HCT116 (cell line): ENCODE data around the gene CEP131. TPM values are rescaled to one million over a fixed set of nuclear protein-coding genes. Genes with fewer than 3 reads are reported as not detected.

ENCODE experiments used
- ATAC-seq: fragments of 200-7000 bp; cut with Tn5 transposase; 2 replicates; pipeline ENCODE4 v1.9.1; 2020; ENCODE audit warnings: mild to moderate bottlenecking, moderate library complexity
- BruUV-seq: library from RNA; stranded (reverse); fragments of 400-500 nt; replicated peaks from 2 replicates; lab custom pipeline; 2021; lab: Mats Ljungman, UMichigan
- CTCF ChIA-PET: fragments of 300-600 bp; sonication (Branson Sonifier 250); formaldehyde crosslinking; loops from one replicate; lab custom pipeline; 2021; ENCODE audit warnings: antibody characterized with exemption; lab: Charles Lee
- POLR2A ChIA-PET: fragments of 300-600, 350-600 bp; sonication (Branson Sonifier 250); formaldehyde crosslinking; loops from one replicate; lab custom pipeline; 2021; ENCODE audit warnings: antibody characterized with exemption; lab: Charles Lee
- RAD21 ChIA-PET, 2 experiments: fragments of 300-600 bp; sonication (Branson Sonifier 250); formaldehyde crosslinking; loops; one replicate each; lab custom pipeline; 2023; ENCODE audit warnings: low total read pairs in 2 of 2; ENCODE audit not compliant: uncharacterized antibody in 2 of 2, unreplicated experiment in 2 of 2, low non-redundant PET in 1 of 2; lab: Charles Lee
- DNase-seq: peaks from one replicate; pipeline ENCODE4 v3.0.0-alpha.2; 2010; ENCODE audit warnings: low read depth, low spot score
- H2AFZ ChIP-seq: fragments of 200-600 bp; shearing (Covaris generic), sonication (generic); 2 replicates; pipeline ENCODE4 v1.6.1; 2017; ENCODE audit warnings: low read depth, mixed run types, mixed read lengths, antibody characterized with exemption, low read length; ENCODE audit not compliant: poor library complexity, severe bottlenecking
- H3K27ac ChIP-seq: 2 replicates; pipeline ENCODE4 v1.5.1; 2012; ENCODE audit warnings: low read depth, low read length
- H3K27me3 ChIP-seq: fragments of 200-600 bp; sonication (generic); 2 replicates; pipeline ENCODE4 v1.6.1; 2016; ENCODE audit warnings: mixed run types, low read length, mixed read lengths; ENCODE audit not compliant: insufficient read depth
- H3K36me3 ChIP-seq, 2 experiments: fragments of 200-500 bp in 1 of 2; fragments of 200-600 bp in 1 of 2; sonication (Bioruptor generic) in 1 of 2; sonication (generic) in 1 of 2; 2 replicates each; pipeline versions ENCODE4 v1.5.1 to v1.6.1; 2014 to 2016; ENCODE audit warnings: low read length in 2 of 2, inconsistent platforms in 1 of 2, mixed read lengths in 1 of 2, mixed run types in 1 of 2; ENCODE audit not compliant: insufficient read depth in 2 of 2, control insufficient read depth in 1 of 2
- H3K4me1 ChIP-seq, 2 experiments: fragments of 200-600 bp in 1 of 2; sonication (generic) in 1 of 2; 2 replicates each; pipeline versions ENCODE4 v1.5.1 to v1.6.1; 2012 to 2017; ENCODE audit warnings: low read length in 2 of 2, inconsistent platforms in 1 of 2, mild to moderate bottlenecking in 1 of 2, mixed read lengths in 1 of 2, mixed run types in 1 of 2, moderate library complexity in 1 of 2; ENCODE audit not compliant: insufficient read depth in 2 of 2, control insufficient read depth in 1 of 2
- H3K4me2 ChIP-seq: fragments of 200-600 bp; sonication (generic); 2 replicates; pipeline ENCODE4 v1.6.1; 2017; ENCODE audit warnings: mixed run types, low read length, mixed read lengths
- H3K4me3 ChIP-seq, 2 experiments: fragments of 200-600 bp in 1 of 2; sonication (generic) in 1 of 2; replicated peaks in 1 of 2; 2 replicates each; pipeline ENCODE4 v1.5.1; 2011 to 2016; ENCODE audit warnings: low read length in 2 of 2, control low read depth in 1 of 2, low read depth in 1 of 2, mild to moderate bottlenecking in 1 of 2, mixed read lengths in 1 of 2, mixed run types in 1 of 2
- H3K79me2 ChIP-seq: fragments of 200-600 bp; sonication (generic); 2 replicates; pipeline ENCODE4 v1.6.1; 2017; ENCODE audit warnings: mild to moderate bottlenecking, mixed run types, low read length, moderate library complexity, mixed read lengths; ENCODE audit not compliant: insufficient read depth
- H3K9ac ChIP-seq: fragments of 200-600 bp; sonication (generic); 2 replicates; pipeline ENCODE4 v1.6.1; 2016; ENCODE audit warnings: low read length, mixed read lengths
- H3K9me2 ChIP-seq: fragments of 200-600 bp; sonication (generic), shearing (Covaris generic); 2 replicates; pipeline ENCODE4 v1.6.1; 2017; ENCODE audit warnings: mixed run types, mild to moderate bottlenecking, moderate library complexity; ENCODE audit not compliant: insufficient read depth
- H3K9me3 ChIP-seq, 2 experiments: fragments of 200-500 bp in 1 of 2; fragments of 200-600 bp in 1 of 2; sonication (Bioruptor generic) in 1 of 2; sonication (generic) in 1 of 2; 2 replicates each; pipeline ENCODE4 v1.6.1; 2014 to 2017; ENCODE audit warnings: low read length in 2 of 2, mixed read lengths in 2 of 2, inconsistent platforms in 1 of 2, low read depth in 1 of 2, mild to moderate bottlenecking in 1 of 2, mixed run types in 1 of 2, moderate library complexity in 1 of 2; ENCODE audit not compliant: control insufficient read depth in 1 of 2, insufficient read depth in 1 of 2
- H4K20me1 ChIP-seq: fragments of 200-600 bp; sonication (generic), shearing (Covaris generic); 2 replicates; pipeline ENCODE4 v1.6.1; 2017; ENCODE audit warnings: mixed run types, mild to moderate bottlenecking, moderate library complexity; ENCODE audit not compliant: insufficient read depth
- EGR1 ChIP-seq: IDR thresholded peaks from 2 replicates; pipeline ENCODE4 v1.6.1; 2012; ENCODE audit warnings: low read depth
- ELF1 ChIP-seq: IDR thresholded peaks from 2 replicates; pipeline ENCODE4 v1.6.1; 2012; ENCODE audit warnings: low read depth, borderline replicate concordance
- EZH2 ChIP-seq: fragments of 200-600 bp; sonication (generic); IDR thresholded peaks from 2 replicates; pipeline ENCODE4 v1.6.1; 2017; ENCODE audit warnings: antibody characterized with exemption, mixed run types
- FOSL1 ChIP-seq: IDR thresholded peaks from 2 replicates; pipeline ENCODE4 v1.6.1; 2012; ENCODE audit warnings: low read depth
- MAX ChIP-seq: IDR thresholded peaks from 2 replicates; pipeline ENCODE4 v1.6.1; 2012
- RAD21 ChIP-seq: IDR thresholded peaks from 2 replicates; pipeline ENCODE4 v1.6.1; 2012; ENCODE audit warnings: low read depth, mild to moderate bottlenecking
- SRF ChIP-seq: IDR thresholded peaks from 2 replicates; pipeline ENCODE4 v1.6.1; 2012; ENCODE audit warnings: low read depth
- TCF7L2 ChIP-seq: IDR thresholded peaks from 2 replicates; pipeline ENCODE4 v1.7.0; 2011; ENCODE audit warnings: borderline replicate concordance, inconsistent platforms; ENCODE audit not compliant: insufficient read depth, insufficient read length; ENCODE audit errors: extremely low read depth
- intact Hi-C: fragments of 100-400 bp; cut with micrococcal nuclease; formaldehyde crosslinking; loops from 2 replicates; pipeline ENCODE4 v1.10.0; 2022
- total RNA-seq: library from RNA; stranded (reverse); gene quantifications from one replicate; pipeline ENCODE4 v1.2.1, GENCODE V29; 2021; ENCODE audit not compliant: unreplicated experiment
- TF ChIP-seq, protein P1 (sequence below): IDR thresholded peaks from 2 replicates; pipeline ENCODE4 v1.6.1; 2012; ENCODE audit warnings: low read depth
- TF ChIP-seq, protein P2 (sequence below), 3 experiments: fragments of 200-600 bp in 1 of 3; sonication (generic) in 1 of 3; IDR thresholded peaks in 2 of 3; conservative IDR thresholded peaks in 1 of 3; 2 replicates each; pipeline ENCODE4 v1.5.1; 2012 to 2017; ENCODE audit warnings: low read depth in 2 of 3, low read length in 2 of 3, antibody characterized with exemption in 1 of 3, borderline replicate concordance in 1 of 3, control low read depth in 1 of 3, mild to moderate bottlenecking in 1 of 3, mixed read lengths in 1 of 3, mixed run types in 1 of 3, moderate library complexity in 1 of 3; ENCODE audit not compliant: insufficient read depth in 1 of 3

CEP131 gene
- total RNA-seq, 1 experiment from 2014 or later = 30.2 TPM

- H2AFZ ChIP-seq = no peak overlapping the region
- ChIA-PET CTCF (no interaction called here), RAD21 (no interaction called here), POLR2A (no interaction called here)
- H3K79me2 ChIP-seq = no peaks in the 10 kb centered on the region
- H3K9ac ChIP-seq = no peak overlapping the region
- no peaks in the 10 kb centered on the region for H3K9me3 ChIP-seq
- no peaks in the 10 kb centered on the region for H3K27me3 ChIP-seq
- TF ChIP-seq MAX (no peak), EGR1 (no peak), FOSL1 (no peak), SRF (no peak), EZH2 (no peak), TCF7L2 (no peak), RAD21 (no peak), ELF1 (no peak)
- TF ChIP-seq, protein P1, sequence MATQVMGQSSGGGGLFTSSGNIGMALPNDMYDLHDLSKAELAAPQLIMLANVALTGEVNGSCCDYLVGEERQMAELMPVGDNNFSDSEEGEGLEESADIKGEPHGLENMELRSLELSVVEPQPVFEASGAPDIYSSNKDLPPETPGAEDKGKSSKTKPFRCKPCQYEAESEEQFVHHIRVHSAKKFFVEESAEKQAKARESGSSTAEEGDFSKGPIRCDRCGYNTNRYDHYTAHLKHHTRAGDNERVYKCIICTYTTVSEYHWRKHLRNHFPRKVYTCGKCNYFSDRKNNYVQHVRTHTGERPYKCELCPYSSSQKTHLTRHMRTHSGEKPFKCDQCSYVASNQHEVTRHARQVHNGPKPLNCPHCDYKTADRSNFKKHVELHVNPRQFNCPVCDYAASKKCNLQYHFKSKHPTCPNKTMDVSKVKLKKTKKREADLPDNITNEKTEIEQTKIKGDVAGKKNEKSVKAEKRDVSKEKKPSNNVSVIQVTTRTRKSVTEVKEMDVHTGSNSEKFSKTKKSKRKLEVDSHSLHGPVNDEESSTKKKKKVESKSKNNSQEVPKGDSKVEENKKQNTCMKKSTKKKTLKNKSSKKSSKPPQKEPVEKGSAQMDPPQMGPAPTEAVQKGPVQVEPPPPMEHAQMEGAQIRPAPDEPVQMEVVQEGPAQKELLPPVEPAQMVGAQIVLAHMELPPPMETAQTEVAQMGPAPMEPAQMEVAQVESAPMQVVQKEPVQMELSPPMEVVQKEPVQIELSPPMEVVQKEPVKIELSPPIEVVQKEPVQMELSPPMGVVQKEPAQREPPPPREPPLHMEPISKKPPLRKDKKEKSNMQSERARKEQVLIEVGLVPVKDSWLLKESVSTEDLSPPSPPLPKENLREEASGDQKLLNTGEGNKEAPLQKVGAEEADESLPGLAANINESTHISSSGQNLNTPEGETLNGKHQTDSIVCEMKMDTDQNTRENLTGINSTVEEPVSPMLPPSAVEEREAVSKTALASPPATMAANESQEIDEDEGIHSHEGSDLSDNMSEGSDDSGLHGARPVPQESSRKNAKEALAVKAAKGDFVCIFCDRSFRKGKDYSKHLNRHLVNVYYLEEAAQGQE = no peak
- TF ChIP-seq, protein P2, sequence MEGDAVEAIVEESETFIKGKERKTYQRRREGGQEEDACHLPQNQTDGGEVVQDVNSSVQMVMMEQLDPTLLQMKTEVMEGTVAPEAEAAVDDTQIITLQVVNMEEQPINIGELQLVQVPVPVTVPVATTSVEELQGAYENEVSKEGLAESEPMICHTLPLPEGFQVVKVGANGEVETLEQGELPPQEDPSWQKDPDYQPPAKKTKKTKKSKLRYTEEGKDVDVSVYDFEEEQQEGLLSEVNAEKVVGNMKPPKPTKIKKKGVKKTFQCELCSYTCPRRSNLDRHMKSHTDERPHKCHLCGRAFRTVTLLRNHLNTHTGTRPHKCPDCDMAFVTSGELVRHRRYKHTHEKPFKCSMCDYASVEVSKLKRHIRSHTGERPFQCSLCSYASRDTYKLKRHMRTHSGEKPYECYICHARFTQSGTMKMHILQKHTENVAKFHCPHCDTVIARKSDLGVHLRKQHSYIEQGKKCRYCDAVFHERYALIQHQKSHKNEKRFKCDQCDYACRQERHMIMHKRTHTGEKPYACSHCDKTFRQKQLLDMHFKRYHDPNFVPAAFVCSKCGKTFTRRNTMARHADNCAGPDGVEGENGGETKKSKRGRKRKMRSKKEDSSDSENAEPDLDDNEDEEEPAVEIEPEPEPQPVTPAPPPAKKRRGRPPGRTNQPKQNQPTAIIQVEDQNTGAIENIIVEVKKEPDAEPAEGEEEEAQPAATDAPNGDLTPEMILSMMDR (IDR thresholded peaks at IDR 0.05 in 2 of 3, conservative IDR thresholded peaks at IDR 0.05 in 1 of 3; ENCODE audit: borderline replicate concordance in 1 of 3, insufficient read depth in 1 of 3, low read depth in 2 of 3, low read length in 2 of 3) = no peak
- H3K4me1 ChIP-seq = peaks cover 0 to 8% of the 10 kb centered on the region in 2 experiments; a peak in 1 of 4 replicates
- intact Hi-C loops = no loop called here
- H4K20me1 ChIP-seq = no peaks in the 10 kb centered on the region
- DNase-seq (no peak), ATAC-seq (no peak)
- no peak overlapping the region for H3K27ac ChIP-seq
- H3K4me3 ChIP-seq = no peak overlapping the region
- H3K9me2 ChIP-seq = no peaks in the 10 kb centered on the region
- H3K4me2 ChIP-seq = no peak overlapping the region
- peaks cover 0 to 4% of the 10 kb centered on the region in 2 experiments; a peak in 1 of 4 replicates for H3K36me3 ChIP-seq
- BruUV-seq = no TSS peak
Measured at GRCh38 chr17:81204578-81204977, 18.2 kb downstream of the CEP131 start.
